Gastroesophageal sphincter (tissue), 3 donors: ENCODE results near the gene GOLPH3.
"Not testable (repeated sequence)": the region's sequence is repeated elsewhere in the genome, so short reads cannot be mapped to it uniquely, and the experiment has no call there.

ENCODE experiments used
- CTCF ChIP-seq, 4 experiments: fragments of 200-600 bp in 2 of 4; fragments of 450-650 bp in 2 of 4; sonication (generic) in 1 of 4; IDR thresholded peaks; one replicate each; pipeline ENCODE4 v1.5.1; 2017 to 2019; ENCODE audit warnings: antibody characterized with exemption in 4 of 4, mild to moderate bottlenecking in 2 of 4, moderate library complexity in 2 of 4
- EP300 ChIP-seq: sonication (generic); formaldehyde crosslinking; IDR thresholded peaks from one replicate; pipeline ENCODE4 v1.6.1; 2017; ENCODE audit warnings: antibody characterized with exemption, mild to moderate bottlenecking
- POLR2A ChIP-seq, 2 donors: fragments of 450-650 bp; IDR thresholded peaks; one replicate each; pipeline ENCODE4 v1.6.1; 2017; ENCODE audit warnings: antibody characterized with exemption in 2 of 2, mild to moderate bottlenecking in 2 of 2, moderate library complexity in 1 of 2
- POLR2AphosphoS5 ChIP-seq: sonication (generic); formaldehyde crosslinking; IDR thresholded peaks from one replicate; pipeline ENCODE4 v1.6.1; 2017; ENCODE audit warnings: antibody characterized with exemption

GRCh38 chr5:32078855-32079254 is 95.3 kb downstream of the GOLPH3 start:
- not testable (repeated sequence) for TF ChIP-seq CTCF (IDR thresholded peaks at IDR 0.05); POLR2A (IDR thresholded peaks at IDR 0.05); EP300; POLR2AphosphoS5
